LNCAP (cell line): Measurements from ENCODE around the gene PEX7.

Experiments used
- TF ChIP-seq, protein P1 (sequence below): fragments of 450-650 bp; IDR thresholded peaks from 2 replicates; pipeline ENCODE4 v1.5.1; 2017; ENCODE audit warnings: mild to moderate bottlenecking

Gene PEX7

DNA sequence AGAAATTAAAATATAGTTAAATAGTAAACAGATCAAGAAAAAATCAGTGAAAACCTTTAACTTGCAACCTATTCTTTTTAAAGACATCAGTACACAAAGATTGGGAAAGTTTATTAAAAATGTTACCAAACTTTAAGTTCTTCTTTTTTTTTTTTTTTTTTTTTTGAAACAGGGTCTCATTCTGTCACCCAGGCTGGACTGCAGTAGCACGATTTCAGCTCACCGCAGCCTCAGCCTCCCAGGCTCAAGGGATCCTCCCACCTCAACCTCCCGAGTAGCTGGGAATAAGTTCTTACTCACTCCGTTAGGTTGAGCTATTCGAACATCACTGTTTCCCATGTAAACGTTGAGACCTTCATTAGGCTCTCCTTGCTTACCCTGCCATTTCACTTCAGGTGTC lies 35.7 kb upstream of the PEX7 start:
- TF ChIP-seq, protein P1, sequence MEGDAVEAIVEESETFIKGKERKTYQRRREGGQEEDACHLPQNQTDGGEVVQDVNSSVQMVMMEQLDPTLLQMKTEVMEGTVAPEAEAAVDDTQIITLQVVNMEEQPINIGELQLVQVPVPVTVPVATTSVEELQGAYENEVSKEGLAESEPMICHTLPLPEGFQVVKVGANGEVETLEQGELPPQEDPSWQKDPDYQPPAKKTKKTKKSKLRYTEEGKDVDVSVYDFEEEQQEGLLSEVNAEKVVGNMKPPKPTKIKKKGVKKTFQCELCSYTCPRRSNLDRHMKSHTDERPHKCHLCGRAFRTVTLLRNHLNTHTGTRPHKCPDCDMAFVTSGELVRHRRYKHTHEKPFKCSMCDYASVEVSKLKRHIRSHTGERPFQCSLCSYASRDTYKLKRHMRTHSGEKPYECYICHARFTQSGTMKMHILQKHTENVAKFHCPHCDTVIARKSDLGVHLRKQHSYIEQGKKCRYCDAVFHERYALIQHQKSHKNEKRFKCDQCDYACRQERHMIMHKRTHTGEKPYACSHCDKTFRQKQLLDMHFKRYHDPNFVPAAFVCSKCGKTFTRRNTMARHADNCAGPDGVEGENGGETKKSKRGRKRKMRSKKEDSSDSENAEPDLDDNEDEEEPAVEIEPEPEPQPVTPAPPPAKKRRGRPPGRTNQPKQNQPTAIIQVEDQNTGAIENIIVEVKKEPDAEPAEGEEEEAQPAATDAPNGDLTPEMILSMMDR, result no peak

DNA sequence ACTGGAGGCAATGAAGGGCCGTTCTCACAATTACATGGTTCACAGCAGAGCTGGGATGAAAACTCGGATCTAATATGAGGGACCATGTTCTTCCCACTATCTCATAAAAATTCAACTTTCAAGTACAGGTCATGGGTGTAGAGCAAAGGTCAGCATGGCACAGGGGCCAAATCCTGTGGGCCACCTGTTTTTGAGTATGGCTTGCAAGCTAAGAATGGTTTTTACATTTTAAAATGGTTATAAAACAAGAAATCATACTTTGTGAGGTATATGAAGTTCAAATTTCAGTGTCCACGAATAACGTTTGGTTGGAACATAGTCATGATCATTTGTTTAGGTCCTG lies 34.7 kb upstream of the PEX7 start:
- TF ChIP-seq, protein P1, result no peak

DNA sequence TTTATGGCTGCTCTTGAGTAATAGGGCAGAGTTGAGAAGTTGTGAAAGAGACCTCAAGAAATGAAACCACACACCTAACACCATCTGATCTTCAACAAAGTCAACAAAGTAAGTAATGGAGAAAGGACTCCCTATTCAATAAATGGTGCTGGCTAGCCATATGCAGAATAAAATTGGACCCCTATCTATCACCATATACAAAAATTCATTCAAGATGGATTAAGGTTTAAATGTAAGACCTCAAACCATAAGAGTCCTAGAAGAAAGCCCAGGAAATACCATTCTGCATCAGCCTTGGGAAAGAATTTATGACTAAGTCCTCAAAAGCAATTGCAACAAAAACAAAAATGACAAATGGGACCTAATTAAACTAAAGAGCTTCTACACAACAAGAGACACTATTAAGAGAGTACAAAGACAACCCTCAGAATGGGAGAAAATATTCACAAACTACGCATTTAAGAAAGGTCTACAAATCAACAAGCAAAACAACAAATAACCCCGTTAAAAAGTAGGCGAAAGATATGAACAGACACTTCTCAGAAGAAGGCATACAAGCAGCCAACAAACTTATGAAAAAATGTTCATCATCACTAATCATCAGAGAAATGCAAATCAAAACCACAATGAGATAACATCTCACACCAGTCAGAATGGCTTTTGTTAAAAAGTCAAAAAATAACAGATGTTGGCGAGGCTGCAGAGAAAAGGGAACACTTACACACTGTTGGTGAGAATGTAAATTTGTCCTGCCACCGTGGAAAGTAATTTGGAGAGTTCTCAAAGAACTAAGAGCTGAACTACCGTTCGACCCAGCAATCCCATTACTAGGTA lies 34.1 kb upstream of the PEX7 start:
- TF ChIP-seq, protein P1, result no peak

DNA sequence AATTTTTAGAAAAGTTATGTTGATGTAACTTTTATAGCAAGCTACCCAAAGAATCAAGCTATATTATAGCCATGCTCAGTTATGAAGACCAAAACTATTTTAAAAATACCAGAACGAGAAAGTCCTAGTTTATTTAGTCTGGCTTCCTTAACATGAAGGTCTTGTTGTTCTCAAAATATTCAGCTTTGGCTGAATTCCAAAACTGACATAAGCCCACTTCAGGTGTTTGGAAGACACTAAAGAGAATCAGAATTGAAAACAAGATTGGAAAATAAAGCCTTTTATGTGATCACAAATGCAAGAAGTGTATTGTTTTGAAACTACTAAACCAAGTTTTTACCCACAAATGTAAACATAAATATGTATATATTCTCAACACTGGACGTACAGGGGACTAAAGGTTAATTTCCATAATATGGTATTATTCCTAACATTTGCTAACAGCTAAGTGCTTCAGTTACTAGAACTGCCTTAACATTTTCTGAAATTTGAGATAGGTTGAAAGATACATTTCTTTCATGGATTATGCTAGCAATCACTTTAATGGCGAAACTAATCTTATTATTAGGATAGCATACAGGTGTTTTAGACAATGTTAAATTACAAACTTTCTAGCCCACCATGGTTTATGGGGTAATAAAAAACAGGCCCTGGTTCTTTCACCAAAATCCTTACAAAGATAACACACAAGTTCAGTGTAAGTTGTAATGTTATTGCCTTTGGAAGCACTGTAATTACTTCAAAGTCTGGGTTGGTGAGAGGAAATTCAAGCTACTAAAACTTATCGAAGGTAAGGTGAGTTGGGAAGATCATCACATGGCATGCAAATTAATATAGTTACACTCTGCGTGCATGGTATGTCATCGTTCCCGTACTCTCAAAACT lies 31.7 kb upstream of the PEX7 start:
- TF ChIP-seq, protein P1, result no peak

DNA sequence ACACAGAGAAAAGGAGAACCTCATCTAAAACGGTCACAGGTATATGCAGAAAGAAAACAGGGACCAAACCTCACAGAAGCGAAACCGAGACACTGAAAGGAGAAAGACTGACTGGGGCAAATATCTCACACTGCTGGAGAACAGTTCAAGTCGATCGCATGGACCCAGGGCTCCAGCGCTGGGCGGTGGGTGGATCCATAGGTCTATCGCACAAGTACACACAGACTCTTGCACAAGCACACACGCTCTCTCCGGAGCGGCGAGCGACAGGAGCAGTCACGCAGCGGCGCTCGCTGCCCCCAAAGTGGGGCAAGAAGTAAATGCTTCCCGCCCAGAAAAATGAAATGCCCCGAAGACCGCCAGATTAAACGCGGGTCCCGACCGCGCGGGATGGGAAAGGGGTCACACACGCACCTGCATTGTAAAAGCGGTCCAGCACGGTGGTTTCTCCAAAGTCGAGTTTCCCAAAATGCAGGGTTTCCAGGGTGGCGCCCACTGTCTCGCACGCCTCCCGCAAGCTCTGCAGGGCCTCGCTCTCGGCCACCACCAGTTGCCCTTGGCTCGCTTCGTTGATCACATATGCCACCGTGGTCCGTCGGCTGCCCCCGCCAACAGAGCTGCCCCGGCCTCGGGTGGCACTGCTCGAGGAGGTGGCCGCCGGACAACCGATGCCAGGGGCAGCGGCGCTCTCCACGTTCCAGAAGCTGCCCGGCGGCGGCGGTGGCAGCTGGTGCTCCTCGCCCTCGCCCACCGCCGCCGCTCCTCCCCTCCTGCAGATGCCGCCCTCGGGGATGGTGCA lies 30.9 kb upstream of the PEX7 start:
- TF ChIP-seq, protein P1, result no peak

DNA sequence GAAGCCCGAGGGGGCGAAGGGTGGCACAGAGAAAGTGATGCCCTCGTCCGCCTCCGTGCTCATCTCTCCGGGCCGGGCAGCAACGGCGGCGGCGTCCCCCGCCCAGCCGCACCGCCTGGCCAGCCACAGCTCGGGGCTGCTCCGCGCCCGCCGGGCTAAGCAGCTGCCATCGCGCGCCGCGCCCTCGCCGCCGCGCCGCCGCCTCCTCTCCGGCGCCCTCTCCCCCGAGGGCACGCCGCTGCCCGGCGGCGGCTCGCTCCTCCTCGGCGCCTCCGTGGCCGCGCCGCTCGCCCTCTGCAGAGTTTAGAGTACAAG lies 30.3 kb upstream of the PEX7 start:
- TF ChIP-seq, protein P1, result no peak
